ENCODE results near the gene TAS1R3. TPM values are rescaled to one million over a fixed set of nuclear protein-coding genes. Genes with fewer than 3 reads are reported as not detected.

The TAS1R3 gene
- total and polyA plus RNA-seq, 4 donors, result 0.19 to 0.36 (median 0.33) TPM; not detected in 1

DNA sequence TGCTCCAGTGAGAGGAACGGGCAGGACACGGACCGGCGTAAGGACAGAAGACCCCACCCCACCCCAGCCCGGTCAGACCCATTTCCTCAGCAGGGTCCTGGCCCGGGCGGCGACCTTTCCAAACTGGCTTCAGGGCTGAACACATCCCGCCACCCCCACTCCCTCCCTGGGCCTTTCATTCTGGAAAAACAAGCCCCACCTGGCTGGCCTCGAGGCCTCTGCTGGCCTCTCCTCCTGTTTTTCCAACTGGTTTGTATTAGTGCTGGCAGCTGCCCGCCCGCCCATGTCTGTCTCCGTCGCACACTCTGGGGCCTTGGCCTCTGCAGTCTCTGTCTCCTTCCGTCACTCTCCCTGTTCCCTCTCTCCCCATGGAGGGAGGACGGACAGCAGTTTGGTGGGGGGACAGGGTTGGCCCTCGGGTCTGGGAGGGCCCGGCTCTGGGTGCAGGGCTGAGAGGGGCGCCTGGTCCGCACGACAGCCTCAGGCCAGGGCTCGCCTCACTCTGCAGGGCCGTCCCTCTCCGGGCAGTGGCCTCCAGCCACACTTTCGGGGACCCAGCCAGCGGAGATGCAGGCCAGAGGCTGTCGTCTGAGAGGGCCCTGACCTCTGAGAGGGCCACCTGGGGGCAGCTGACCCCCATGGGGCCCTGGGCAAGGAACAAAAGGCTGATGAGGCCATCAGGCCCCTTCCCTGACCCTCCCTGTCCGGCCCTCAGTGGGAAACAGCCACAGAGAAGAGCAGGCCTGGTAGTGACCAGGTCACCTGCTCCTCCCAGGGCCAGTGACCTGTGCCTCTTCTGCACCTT lies 28.8 kb downstream of the TAS1R3 start:
- no peak for DNase-seq (ENCODE audit: low spot score)
- TF ChIP-seq NR2F2 (IDR thresholded peaks at IDR 0.05) (no peak), YY1 (IDR thresholded peaks at IDR 0.05) (no peak), GABPA (IDR thresholded peaks at IDR 0.05 in 1 of 2, conservative IDR thresholded peaks at IDR 0.05 in 1 of 2) (no peak), HNF4G (IDR thresholded peaks at IDR 0.05) (no peak), FOXA1 (IDR thresholded peaks at IDR 0.05) (no peak)
- TF ChIP-seq, protein P1, sequence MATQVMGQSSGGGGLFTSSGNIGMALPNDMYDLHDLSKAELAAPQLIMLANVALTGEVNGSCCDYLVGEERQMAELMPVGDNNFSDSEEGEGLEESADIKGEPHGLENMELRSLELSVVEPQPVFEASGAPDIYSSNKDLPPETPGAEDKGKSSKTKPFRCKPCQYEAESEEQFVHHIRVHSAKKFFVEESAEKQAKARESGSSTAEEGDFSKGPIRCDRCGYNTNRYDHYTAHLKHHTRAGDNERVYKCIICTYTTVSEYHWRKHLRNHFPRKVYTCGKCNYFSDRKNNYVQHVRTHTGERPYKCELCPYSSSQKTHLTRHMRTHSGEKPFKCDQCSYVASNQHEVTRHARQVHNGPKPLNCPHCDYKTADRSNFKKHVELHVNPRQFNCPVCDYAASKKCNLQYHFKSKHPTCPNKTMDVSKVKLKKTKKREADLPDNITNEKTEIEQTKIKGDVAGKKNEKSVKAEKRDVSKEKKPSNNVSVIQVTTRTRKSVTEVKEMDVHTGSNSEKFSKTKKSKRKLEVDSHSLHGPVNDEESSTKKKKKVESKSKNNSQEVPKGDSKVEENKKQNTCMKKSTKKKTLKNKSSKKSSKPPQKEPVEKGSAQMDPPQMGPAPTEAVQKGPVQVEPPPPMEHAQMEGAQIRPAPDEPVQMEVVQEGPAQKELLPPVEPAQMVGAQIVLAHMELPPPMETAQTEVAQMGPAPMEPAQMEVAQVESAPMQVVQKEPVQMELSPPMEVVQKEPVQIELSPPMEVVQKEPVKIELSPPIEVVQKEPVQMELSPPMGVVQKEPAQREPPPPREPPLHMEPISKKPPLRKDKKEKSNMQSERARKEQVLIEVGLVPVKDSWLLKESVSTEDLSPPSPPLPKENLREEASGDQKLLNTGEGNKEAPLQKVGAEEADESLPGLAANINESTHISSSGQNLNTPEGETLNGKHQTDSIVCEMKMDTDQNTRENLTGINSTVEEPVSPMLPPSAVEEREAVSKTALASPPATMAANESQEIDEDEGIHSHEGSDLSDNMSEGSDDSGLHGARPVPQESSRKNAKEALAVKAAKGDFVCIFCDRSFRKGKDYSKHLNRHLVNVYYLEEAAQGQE (IDR thresholded peaks at IDR 0.05), result no peak
- Histone ChIP-seq H3K27ac (ENCODE audit: low read depth in 1 of 2, low read length in 2 of 2) (peak overlapping the region in 1 of 2 donors; percentile 25), H3K27me3 (ENCODE audit: control insufficient read depth in 4 of 4, insufficient read depth in 4 of 4, low read length in 3 of 4) (no peaks in the 10 kb centered on the region), H3K4me1 (ENCODE audit: control insufficient read depth in 4 of 4, insufficient read depth in 4 of 4, low read length in 3 of 4) (peaks cover 0 to 3% (median 0%) of the 10 kb centered on the region in 4 donors), H3K36me3 (ENCODE audit: control insufficient read depth in 4 of 4, insufficient read depth in 3 of 4, low read depth in 1 of 4, low read length in 3 of 4) (no peaks in the 10 kb centered on the region), H3K4me3 (ENCODE audit: low read depth in 1 of 3, low read length in 3 of 3) (no peak overlapping the region), H3K9ac (ENCODE audit: low read depth in 1 of 2, low read length in 2 of 2) (no peak overlapping the region), H3K9me3 (ENCODE audit: control insufficient read depth in 4 of 4, low read length in 3 of 4) (no peaks in the 10 kb centered on the region)
- 67% methylated on average over 28 of the region's 28 CpGs for WGBS

DNA sequence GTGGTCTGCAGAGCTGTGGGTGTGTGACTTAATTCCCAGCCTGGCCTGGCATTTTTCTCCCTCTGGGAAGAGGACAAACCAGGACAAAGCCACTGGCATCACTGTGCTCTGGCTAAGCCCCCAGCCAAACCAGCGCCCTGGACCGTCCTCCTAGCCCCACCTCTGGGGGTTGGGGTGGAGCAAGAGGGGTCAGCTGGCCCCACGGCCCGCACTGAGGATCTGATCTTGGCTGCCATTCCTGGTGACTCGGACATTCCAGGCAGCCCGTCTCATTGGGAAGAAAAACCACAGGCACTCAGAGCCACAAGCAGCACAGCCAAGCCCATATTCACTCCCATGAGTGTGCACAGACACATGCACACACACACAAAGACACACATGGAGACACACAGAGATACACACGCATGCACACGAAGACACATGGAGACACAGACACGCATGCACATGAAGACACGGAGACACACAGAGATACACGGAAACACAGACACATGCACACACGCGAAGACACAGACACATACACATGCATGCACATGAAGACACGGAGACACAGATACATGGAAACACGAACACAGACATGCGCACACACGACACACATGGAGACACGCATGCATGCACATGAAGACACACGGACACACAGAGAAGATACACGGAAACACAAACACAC lies 29.6 kb downstream of the TAS1R3 start:
- no peak overlapping the region for H3K4me3 ChIP-seq (ENCODE audit: low read depth in 1 of 3, low read length in 3 of 3)
- 73% methylated on average over 20 of the region's 20 CpGs for WGBS
- H3K27ac ChIP-seq (ENCODE audit: low read depth in 1 of 2, low read length in 2 of 2), result no peak overlapping the region
- H3K9me3 ChIP-seq (ENCODE audit: control insufficient read depth in 4 of 4, low read length in 3 of 4), result no peaks in the 10 kb centered on the region
- H3K4me1 ChIP-seq (ENCODE audit: control insufficient read depth in 4 of 4, insufficient read depth in 4 of 4, low read length in 3 of 4), result no peaks in the 10 kb centered on the region
- no peak for DNase-seq (ENCODE audit: low spot score)
- no peak overlapping the region for H3K9ac ChIP-seq (ENCODE audit: low read depth in 1 of 2, low read length in 2 of 2)
- TF ChIP-seq JUND (IDR thresholded peaks at IDR 0.05) (no peak), NR2F2 (IDR thresholded peaks at IDR 0.05) (peak; percentile 15)
- TF ChIP-seq, protein P2, sequence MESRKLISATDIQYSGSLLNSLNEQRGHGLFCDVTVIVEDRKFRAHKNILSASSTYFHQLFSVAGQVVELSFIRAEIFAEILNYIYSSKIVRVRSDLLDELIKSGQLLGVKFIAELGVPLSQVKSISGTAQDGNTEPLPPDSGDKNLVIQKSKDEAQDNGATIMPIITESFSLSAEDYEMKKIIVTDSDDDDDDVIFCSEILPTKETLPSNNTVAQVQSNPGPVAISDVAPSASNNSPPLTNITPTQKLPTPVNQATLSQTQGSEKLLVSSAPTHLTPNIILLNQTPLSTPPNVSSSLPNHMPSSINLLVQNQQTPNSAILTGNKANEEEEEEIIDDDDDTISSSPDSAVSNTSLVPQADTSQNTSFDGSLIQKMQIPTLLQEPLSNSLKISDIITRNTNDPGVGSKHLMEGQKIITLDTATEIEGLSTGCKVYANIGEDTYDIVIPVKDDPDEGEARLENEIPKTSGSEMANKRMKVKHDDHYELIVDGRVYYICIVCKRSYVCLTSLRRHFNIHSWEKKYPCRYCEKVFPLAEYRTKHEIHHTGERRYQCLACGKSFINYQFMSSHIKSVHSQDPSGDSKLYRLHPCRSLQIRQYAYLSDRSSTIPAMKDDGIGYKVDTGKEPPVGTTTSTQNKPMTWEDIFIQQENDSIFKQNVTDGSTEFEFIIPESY (IDR thresholded peaks at IDR 0.05), result no peak
- H3K27me3 ChIP-seq (ENCODE audit: control insufficient read depth in 4 of 4, insufficient read depth in 4 of 4, low read length in 3 of 4), result no peaks in the 10 kb centered on the region
- no peaks in the 10 kb centered on the region for H3K36me3 ChIP-seq (ENCODE audit: control insufficient read depth in 4 of 4, insufficient read depth in 3 of 4, low read depth in 1 of 4, low read length in 3 of 4)

DNA sequence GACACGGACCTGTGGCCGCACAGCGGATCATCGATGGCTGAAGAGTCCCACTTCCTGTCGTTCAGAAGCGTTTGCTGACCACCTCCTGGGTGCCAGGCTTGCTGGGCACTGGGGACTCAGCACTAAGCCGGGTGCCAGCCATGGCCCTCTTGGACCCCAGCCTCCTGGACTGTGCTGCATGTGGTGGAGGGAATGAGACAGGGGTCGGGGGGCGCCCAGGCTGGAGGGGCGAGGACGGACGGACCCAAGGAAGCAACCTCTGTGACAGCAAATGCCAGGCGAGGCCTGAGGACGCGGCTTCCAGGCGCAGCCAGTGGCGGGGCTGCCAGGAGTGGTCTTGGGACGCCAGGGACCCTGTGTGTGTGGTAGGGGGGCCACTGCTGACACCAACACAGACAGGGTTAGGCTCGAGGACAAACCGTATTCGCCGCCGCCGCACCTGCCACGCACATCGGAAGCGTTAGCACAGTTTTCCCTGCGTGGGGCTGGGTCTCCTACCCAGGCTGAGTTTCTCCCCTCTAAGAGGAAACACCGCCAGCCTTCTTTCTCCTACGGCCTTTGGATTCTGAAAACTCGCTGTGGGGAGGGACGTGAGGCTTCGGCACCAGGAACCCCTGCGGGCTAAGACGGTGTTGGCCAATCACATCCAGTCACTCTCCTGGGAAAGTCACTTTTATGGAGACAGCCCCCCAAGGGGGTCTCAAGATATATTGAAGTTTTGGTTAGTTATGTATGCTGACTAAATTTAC lies 30.3 kb downstream of the TAS1R3 start:
- no peak overlapping the region for H3K9ac ChIP-seq (ENCODE audit: low read depth in 1 of 2, low read length in 2 of 2)
- no peaks in the 10 kb centered on the region for H3K27me3 ChIP-seq (ENCODE audit: control insufficient read depth in 4 of 4, insufficient read depth in 4 of 4, low read length in 3 of 4)
- H3K4me1 ChIP-seq (ENCODE audit: control insufficient read depth in 4 of 4, insufficient read depth in 4 of 4, low read length in 3 of 4), result no peaks in the 10 kb centered on the region
- no peak overlapping the region for H3K4me3 ChIP-seq (ENCODE audit: low read depth in 1 of 3, low read length in 3 of 3)
- H3K9me3 ChIP-seq (ENCODE audit: control insufficient read depth in 4 of 4, low read length in 3 of 4), result no peaks in the 10 kb centered on the region
- WGBS, result 80% methylated on average over 35 of the region's 35 CpGs
- H3K36me3 ChIP-seq (ENCODE audit: control insufficient read depth in 4 of 4, insufficient read depth in 3 of 4, low read depth in 1 of 4, low read length in 3 of 4), result no peaks in the 10 kb centered on the region
- no peak for DNase-seq (ENCODE audit: low spot score)
- TF ChIP-seq RXRA (IDR thresholded peaks at IDR 0.05) (no peak), JUND (IDR thresholded peaks at IDR 0.05) (no peak), HNF4A (conservative IDR thresholded peaks at IDR 0.05) (no peak), GABPA (IDR thresholded peaks at IDR 0.05 in 1 of 2, conservative IDR thresholded peaks at IDR 0.05 in 1 of 2) (no peak)
- TF ChIP-seq, protein P2 (IDR thresholded peaks at IDR 0.05), result no peak
- H3K27ac ChIP-seq (ENCODE audit: low read depth in 1 of 2, low read length in 2 of 2), result no peak overlapping the region

Data from liver (tissue), 9 donors.